Measurements from ENCODE around the gene TRIM69.

Gene TRIM69

GRCh38 chr15:44808557-44808956, 72.2 kb downstream of the TRIM69 start:
- no peak for DNase-seq (ENCODE audit: low spot score)

- DNase-seq (ENCODE audit: low spot score) = no peak
Observed at GRCh38 chr15:44810237-44810636, 73.9 kb downstream of the TRIM69 start.

GRCh38 chr15:44811337-44811736, 75.0 kb downstream of the TRIM69 start:
- DNase-seq (ENCODE audit: low spot score) = no peak

GRCh38 chr15:44812029-44812517, 75.7 kb downstream of the TRIM69 start:
- no peak for DNase-seq (ENCODE audit: low spot score)

GRCh38 chr15:44813231-44813630, 76.9 kb downstream of the TRIM69 start:
- no peak for DNase-seq (ENCODE audit: low spot score)

Measured in AG20443 (cell line).